Loucy (cell line): ENCODE results near the gene RECQL5.

Source experiments
- CTCF ChIP-seq: fragments of 200-600 bp; sonication (generic); conservative IDR thresholded peaks from 2 replicates; pipeline ENCODE4 v1.5.1; 2014; ENCODE audit warnings: mild to moderate bottlenecking, antibody characterized with exemption, low read length
- EZH2phosphoT487 ChIP-seq: fragments of 200-600 bp; IDR thresholded peaks from 2 replicates; pipeline ENCODE4 v1.6.1; 2018; ENCODE audit warnings: antibody characterized with exemption, mild to moderate bottlenecking, moderate library complexity, borderline replicate concordance

GRCh38 chr17:75666959-75667790 lies at the start of gene RECQL5, which contains the start of gene SAP30BP:
- TF ChIP-seq CTCF (no peak), EZH2phosphoT487 (no peak)
